NCI-H1930 (cell line): ENCODE results near the gene MPRIP.

Source experiments
- DNase-seq, 2 experiments: peaks; one replicate each; lab custom pipeline; 2025; lab: John Stamatoyannopoulos, UW

Gene MPRIP

GRCh38 chr17:17051791-17052461, 9.7 kb downstream of the MPRIP start:
- DNase-seq, result no peak

- no peak for DNase-seq
Measured at GRCh38 chr17:17052462-17053221, 10.4 kb downstream of the MPRIP start.

GRCh38 chr17:17053446-17054379, 11.5 kb downstream of the MPRIP start:
- DNase-seq, result no peak

GRCh38 chr17:17054636-17055035, 12.4 kb downstream of the MPRIP start:
- DNase-seq, result no peak

GRCh38 chr17:17055286-17056155, 13.3 kb downstream of the MPRIP start:
- no peak for DNase-seq

GRCh38 chr17:17056156-17056539, 13.9 kb downstream of the MPRIP start:
- DNase-seq, result no peak

- no peak for DNase-seq
Measured at GRCh38 chr17:17057057-17057551, 14.8 kb downstream of the MPRIP start.

- no peak for DNase-seq
Measured at GRCh38 chr17:17058304-17058703, 16.0 kb downstream of the MPRIP start.

GRCh38 chr17:17059301-17059890, 17.1 kb downstream of the MPRIP start:
- no peak for DNase-seq

GRCh38 chr17:17060001-17060922, 18.0 kb downstream of the MPRIP start:
- DNase-seq, result no peak

- no peak for DNase-seq
Measured at GRCh38 chr17:17060930-17061329, 18.7 kb downstream of the MPRIP start.

- no peak for DNase-seq
Measured at GRCh38 chr17:17061516-17061915, 19.3 kb downstream of the MPRIP start.

- no peak for DNase-seq
Measured at GRCh38 chr17:17062356-17062755, 20.1 kb downstream of the MPRIP start.

GRCh38 chr17:17062866-17063265, 20.6 kb downstream of the MPRIP start:
- no peak for DNase-seq

- no peak for DNase-seq
Measured at GRCh38 chr17:17063546-17064122, 21.4 kb downstream of the MPRIP start.

GRCh38 chr17:17064322-17064721, 22.1 kb downstream of the MPRIP start:
- DNase-seq, result no peak

GRCh38 chr17:17066021-17066420, 23.8 kb downstream of the MPRIP start:
- DNase-seq, result no peak

GRCh38 chr17:17067257-17067656, 25.0 kb downstream of the MPRIP start:
- peak in 1 of 2 experiments; percentile 18 for DNase-seq

- no peak for DNase-seq
Measured at GRCh38 chr17:17069849-17070248, 27.6 kb downstream of the MPRIP start.
